Stimulated activated CD8-positive, alpha-beta memory T cell treated with anti-CD3 and anti-CD28 coated beads, Interleukin-15, amount 100 ng/mL, for 1 hour (primary cell): ENCODE data around the gene MMP23B.
"Not testable (repeated sequence)": the region's sequence is repeated elsewhere in the genome, so short reads cannot be mapped to it uniquely, and the experiment has no call there.

Experiments used
- DNase-seq: peaks from one replicate; pipeline ENCODE4 v3.0.0-alpha.2; 2020; ENCODE audit warnings: low read depth

Gene MMP23B

GRCh38 chr1:1669468-1670440, 37.8 kb downstream of the MMP23B start:
- no peak for DNase-seq

GRCh38 chr1:1670866-1671265, 38.9 kb downstream of the MMP23B start:
- DNase-seq, result no peak

- DNase-seq, result no peak
These were observed 39.6 kb downstream of the MMP23B start for GRCh38 chr1:1671365-1672119.

GRCh38 chr1:1672181-1672965, 40.4 kb downstream of the MMP23B start:
- DNase-seq, result no peak

- not testable (repeated sequence) for DNase-seq
These were observed 42.8 kb downstream of the MMP23B start for GRCh38 chr1:1674806-1675205.

GRCh38 chr1:1675218-1675617, 43.2 kb downstream of the MMP23B start:
- not testable (repeated sequence) for DNase-seq

- DNase-seq, result not testable (repeated sequence)
These were observed 44.1 kb downstream of the MMP23B start for GRCh38 chr1:1676087-1676486.

- DNase-seq, result no peak
These were observed 46.0 kb downstream of the MMP23B start for GRCh38 chr1:1677718-1678580.

- DNase-seq, result no peak
These were observed 46.8 kb downstream of the MMP23B start for GRCh38 chr1:1678581-1679380.

GRCh38 chr1:1680031-1680911, 48.3 kb downstream of the MMP23B start:
- no peak for DNase-seq

GRCh38 chr1:1680912-1681273, 48.9 kb downstream of the MMP23B start:
- no peak for DNase-seq

- no peak for DNase-seq
These were observed 51.3 kb downstream of the MMP23B start for GRCh38 chr1:1683104-1683905.
